AG10803 (cell line): ENCODE results near the gene CD300E.

Experiments used
- DNase-seq: peaks from one replicate; pipeline ENCODE4 v3.0.0; 2010; ENCODE audit warnings: low read depth
- H3K4me3 ChIP-seq: 2 replicates; pipeline ENCODE4 v1.5.1; 2011; ENCODE audit warnings: mild to moderate bottlenecking, low read length, control low read depth
- CTCF ChIP-seq: conservative IDR thresholded peaks from 2 replicates; pipeline ENCODE4 v1.5.1; 2011; ENCODE audit warnings: mild to moderate bottlenecking, low read length, control low read depth, inconsistent platforms

The CD300E gene

GRCh38 chr17:74619077-74619673 is 4.4 kb downstream of the CD300E start:
- H3K4me3 ChIP-seq, result no peak overlapping the region
- no peak for TF ChIP-seq CTCF
- peak; percentile 13 for DNase-seq

DNA sequence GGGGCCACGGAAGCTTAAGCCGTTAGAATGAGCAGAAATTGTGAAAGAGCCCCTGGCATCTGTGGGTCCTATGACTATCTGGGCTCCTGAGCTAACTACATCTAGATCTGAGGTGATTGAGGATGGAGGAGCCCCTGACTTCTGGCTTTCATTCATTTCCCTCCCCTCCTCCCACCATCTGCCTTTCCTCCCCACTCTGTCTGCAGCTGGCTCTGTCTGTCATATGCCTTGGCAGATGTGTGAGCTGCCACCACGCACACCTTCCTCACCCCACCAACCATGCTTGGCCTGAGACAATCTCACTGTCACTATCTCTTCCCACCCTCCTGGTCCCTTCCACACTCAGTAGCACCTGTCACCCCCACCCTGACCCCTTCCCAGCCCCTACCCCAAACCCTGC is 5.1 kb downstream of the CD300E start:
- H3K4me3 ChIP-seq, result no peak overlapping the region
- TF ChIP-seq CTCF, result no peak
- DNase-seq, result no peak

DNA sequence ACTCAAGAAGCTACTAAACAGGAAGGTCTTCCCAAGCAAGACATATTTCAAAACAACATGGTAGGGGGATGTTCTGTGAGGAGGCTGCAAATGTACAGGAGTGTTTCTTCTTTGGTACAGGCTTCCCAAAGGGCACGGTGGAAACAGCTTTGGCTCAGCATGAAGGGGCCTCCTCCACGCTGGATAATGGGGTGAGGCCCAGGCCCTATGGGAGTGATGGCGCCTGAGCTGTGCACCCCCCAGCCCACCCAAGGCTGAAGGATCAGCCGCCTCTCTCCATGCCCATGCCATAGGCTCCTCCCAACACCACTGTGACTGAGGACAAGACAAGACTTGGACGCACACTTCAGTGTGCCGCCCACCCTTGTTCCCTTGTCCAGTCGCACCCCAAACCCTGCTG is 6.8 kb downstream of the CD300E start:
- TF ChIP-seq CTCF, result no peak
- no peak overlapping the region for H3K4me3 ChIP-seq

DNA sequence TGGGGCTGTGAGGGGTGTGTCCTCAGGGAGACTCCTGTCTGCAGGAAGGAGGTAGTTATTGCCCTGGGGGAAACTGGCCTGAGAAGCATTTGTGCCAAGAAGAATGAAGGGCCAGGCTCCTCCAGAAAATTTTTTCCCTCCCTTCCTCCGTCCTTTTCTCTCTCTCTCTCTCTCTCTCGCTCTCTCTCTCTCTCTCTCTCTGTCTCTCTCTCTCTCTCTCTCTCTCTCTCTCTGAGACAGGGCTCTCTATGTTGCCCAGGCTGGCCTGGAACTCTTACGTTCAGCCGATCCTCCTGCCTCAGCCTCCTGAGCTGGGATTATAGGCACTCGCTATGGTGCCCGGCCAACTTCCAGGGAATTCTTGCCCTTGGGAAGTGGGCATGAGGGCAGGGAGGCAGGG is 11.5 kb downstream of the CD300E start:
- TF ChIP-seq CTCF, result no peak
- no peak for DNase-seq
- no peak overlapping the region for H3K4me3 ChIP-seq

More for the DNA sequence above, 6.8 kb downstream of the CD300E start:
- DNase-seq, result no peak

DNA sequence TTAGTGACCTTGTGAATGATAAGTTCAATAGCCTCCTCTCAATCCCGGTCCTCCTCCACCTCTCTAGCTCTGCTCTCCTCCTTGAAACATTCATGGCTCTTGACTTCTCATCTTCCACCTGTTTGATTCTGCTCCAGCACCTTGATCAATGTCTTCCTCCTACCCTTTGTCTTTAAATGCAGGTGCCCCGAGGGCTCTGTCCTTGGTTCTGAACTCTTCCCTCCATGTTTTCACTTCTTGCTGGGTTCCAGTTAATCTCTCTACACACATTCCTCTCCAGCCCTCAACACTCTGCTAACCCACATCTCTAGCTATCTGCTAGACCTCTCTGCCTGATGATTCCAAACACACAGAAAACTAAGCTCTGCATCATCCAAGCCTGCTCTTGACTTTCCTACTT is 13.4 kb downstream of the CD300E start:
- no peak for DNase-seq
- no peak for TF ChIP-seq CTCF
- H3K4me3 ChIP-seq, result no peak overlapping the region

GRCh38 chr17:74608511-74608910 is 15.0 kb downstream of the CD300E start:
- no peak for TF ChIP-seq CTCF
- no peak overlapping the region for H3K4me3 ChIP-seq
- no peak for DNase-seq

GRCh38 chr17:74607221-74607620 is 16.3 kb downstream of the CD300E start:
- TF ChIP-seq CTCF, result no peak
- no peak for DNase-seq
- H3K4me3 ChIP-seq, result no peak overlapping the region
